ENCODE results near the gene AURKA.

The AURKA gene

GRCh38 chr20:56328861-56329260 lies 63.2 kb downstream of the AURKA start:
- DNase-seq (ENCODE audit: low spot score) = no peak
- TF ChIP-seq CTCF (IDR thresholded peaks at IDR 0.05; ENCODE audit: extremely low read depth, missing control alignments) = no peak

GRCh38 chr20:56324806-56325205 lies 67.2 kb downstream of the AURKA start:
- TF ChIP-seq CTCF (IDR thresholded peaks at IDR 0.05; ENCODE audit: extremely low read depth, missing control alignments) = no peak
- DNase-seq (ENCODE audit: low spot score) = no peak

DNA sequence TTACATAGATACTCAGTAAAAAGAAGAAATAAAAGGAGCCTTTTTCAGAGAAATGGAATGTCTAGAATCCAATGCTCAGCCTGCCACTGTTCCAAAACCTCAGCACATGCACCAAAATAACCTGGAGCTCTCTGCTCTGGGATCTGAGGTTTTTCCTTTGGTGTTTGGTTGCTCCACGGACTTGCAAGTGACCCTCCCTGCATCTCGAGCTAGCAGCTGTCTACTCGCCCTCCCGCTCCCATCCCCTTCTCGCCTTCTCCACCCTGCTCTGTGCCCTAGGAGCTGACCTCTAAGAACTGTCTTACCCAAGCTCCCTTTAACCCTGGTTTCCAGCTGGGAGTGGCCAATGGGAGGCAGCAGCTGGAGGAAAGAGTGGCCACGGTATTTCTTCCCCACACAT lies 68.4 kb downstream of the AURKA start:
- no peak for TF ChIP-seq CTCF (IDR thresholded peaks at IDR 0.05; ENCODE audit: extremely low read depth, missing control alignments)
- DNase-seq (ENCODE audit: low spot score) = no peak

GRCh38 chr20:56323206-56323605 lies 68.8 kb downstream of the AURKA start:
- no peak for DNase-seq (ENCODE audit: low spot score)
- TF ChIP-seq CTCF (IDR thresholded peaks at IDR 0.05; ENCODE audit: extremely low read depth, missing control alignments) = no peak

DNA sequence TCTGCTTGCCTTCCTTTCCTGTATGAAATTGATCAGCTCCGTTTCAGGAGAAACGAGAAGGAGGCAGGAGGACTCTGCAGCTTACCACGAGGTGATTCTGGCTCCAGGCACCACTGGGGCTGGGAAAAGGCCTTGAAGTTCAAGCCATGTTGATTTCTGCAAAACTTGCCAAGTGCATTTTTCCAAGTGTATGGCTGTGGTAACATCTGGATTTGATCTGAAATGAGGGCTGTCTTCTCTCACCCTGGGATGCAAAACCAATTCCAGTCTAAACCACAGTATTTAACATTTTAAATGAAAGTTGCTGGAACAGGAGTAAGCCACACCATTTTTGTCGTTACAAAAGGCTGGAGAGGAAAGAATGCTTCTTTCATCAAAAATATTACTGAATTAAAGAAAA lies 69.3 kb downstream of the AURKA start:
- TF ChIP-seq CTCF (IDR thresholded peaks at IDR 0.05; ENCODE audit: extremely low read depth, missing control alignments) = no peak
- DNase-seq (ENCODE audit: low spot score) = no peak

Measured in GM20000 (cell line).